Measurements from ENCODE around the gene PPIL3. TPM values are rescaled to one million over a fixed set of nuclear protein-coding genes. Genes with fewer than 3 reads are reported as not detected.

The PPIL3 gene
- total RNA-seq, 1 donor from 2014 or later, result 26.8 TPM

DNA sequence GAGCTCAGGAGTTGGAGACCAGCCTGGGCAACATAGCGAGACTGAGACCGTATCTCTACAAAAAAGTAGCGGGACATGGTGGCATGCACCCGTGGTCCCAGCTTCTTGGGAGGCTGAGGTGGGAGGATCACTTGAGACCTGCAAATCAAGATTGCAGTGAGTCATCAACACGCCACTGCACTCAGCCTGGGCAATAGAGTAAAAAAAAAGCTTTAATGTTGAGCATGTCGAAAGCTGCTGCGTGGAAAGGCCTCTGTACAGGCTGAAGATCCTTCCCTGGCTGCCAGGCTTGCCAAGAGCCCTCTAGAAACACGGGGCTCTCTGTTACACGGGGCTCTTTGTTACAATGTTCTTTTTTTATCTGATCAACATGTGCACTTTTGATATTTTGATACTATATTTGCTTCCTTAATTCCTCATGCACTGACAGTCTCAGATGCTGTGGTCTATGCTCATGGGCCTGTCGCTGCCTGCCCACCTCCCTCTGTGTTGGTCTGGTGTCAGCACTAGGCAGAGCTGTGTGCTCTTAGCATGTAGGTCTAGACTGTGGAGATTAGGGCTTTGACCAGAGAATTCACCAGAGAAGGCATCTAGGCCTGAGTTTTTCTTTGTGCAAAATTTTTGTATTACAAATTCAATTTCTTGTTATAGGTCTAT, 43.1 kb downstream of the PPIL3 start:
- Histone ChIP-seq H3K36me3 (ENCODE audit: control insufficient read depth, insufficient read depth, low read length) (no peaks in the 10 kb centered on the region), H3K27me3 (ENCODE audit: control insufficient read depth, insufficient read depth, low read length) (no peaks in the 10 kb centered on the region), H3K4me3 (ENCODE audit: low read depth, low read length) (no peak overlapping the region)
- no peak for DNase-seq (ENCODE audit: low read depth)
- TF ChIP-seq, protein P1, sequence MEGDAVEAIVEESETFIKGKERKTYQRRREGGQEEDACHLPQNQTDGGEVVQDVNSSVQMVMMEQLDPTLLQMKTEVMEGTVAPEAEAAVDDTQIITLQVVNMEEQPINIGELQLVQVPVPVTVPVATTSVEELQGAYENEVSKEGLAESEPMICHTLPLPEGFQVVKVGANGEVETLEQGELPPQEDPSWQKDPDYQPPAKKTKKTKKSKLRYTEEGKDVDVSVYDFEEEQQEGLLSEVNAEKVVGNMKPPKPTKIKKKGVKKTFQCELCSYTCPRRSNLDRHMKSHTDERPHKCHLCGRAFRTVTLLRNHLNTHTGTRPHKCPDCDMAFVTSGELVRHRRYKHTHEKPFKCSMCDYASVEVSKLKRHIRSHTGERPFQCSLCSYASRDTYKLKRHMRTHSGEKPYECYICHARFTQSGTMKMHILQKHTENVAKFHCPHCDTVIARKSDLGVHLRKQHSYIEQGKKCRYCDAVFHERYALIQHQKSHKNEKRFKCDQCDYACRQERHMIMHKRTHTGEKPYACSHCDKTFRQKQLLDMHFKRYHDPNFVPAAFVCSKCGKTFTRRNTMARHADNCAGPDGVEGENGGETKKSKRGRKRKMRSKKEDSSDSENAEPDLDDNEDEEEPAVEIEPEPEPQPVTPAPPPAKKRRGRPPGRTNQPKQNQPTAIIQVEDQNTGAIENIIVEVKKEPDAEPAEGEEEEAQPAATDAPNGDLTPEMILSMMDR (IDR thresholded peaks at IDR 0.05; ENCODE audit: insufficient read depth, low read length, poor library complexity, severe bottlenecking), result no peak

DNA sequence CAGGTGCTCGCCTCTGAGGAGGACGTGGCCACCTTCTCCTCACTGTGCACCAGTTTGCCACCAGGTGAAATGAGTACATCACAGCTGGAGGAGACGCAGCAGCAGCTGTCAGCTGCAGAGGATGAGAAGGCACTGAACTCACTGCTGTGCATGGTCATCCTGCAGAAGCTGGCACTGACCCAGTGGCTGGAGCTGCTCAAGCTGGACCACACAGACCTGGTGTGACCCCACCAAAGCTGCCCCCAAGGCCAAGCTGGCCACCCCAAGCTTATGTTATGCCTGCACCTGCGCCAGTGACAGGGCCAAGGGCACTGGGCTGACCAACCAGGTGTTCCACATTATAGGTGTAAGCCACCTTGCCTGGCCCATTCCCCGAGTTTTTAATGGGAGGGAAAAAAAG, 43.7 kb downstream of the PPIL3 start:
- TF ChIP-seq, protein P1 (IDR thresholded peaks at IDR 0.05; ENCODE audit: insufficient read depth, low read length, poor library complexity, severe bottlenecking), result no peak
- H3K4me3 ChIP-seq (ENCODE audit: low read depth, low read length), result no peak overlapping the region
- no peaks in the 10 kb centered on the region for H3K36me3 ChIP-seq (ENCODE audit: control insufficient read depth, insufficient read depth, low read length)
- no peak for DNase-seq (ENCODE audit: low read depth)
- no peaks in the 10 kb centered on the region for H3K27me3 ChIP-seq (ENCODE audit: control insufficient read depth, insufficient read depth, low read length)

DNA sequence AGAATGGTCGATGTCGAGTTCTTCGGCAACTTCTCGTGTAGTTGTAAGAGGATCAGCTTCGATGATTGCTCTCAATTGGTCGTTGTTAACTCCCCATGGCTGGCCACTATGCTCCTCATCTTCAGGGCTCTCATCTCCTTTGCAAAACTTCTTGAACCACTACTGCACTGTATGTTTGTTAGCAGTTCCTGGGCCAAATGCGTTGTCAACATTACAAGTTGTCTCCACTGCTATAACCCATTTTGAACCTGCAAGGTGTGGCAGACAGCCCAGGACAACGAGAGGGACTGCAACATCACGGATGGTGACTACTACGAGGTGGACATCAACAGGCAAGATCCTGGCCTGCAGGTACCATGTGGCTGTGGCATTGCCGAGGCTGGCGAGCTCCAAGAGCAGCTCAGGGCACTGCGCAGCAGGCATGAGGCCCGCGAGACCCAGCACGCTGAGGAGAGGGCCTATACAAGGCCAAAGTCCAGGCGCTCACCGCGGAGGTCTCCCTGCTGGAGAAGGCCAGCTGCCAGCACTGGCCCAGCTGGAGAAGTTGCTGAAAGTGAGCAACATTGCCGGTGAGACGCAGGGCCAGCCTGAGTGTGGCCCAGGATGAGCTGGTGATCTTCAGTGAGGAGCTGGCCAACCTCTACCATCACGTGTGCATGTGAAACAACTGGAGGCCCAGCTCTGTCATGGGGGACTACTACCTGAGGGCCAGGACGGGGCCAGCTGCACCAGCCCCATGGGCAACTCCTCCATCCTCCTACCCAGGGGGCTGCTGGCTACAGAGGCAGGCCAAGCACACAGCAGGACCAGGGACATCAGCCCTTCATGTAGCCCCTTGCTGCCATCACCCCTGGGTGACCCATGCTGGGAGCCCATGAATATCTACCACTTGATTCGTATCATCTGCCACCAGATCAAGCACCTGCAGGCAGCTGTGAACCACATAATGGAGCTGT, 44.6 kb downstream of the PPIL3 start:
- TF ChIP-seq, protein P1 (IDR thresholded peaks at IDR 0.05; ENCODE audit: insufficient read depth, low read length, poor library complexity, severe bottlenecking), result no peak
- Histone ChIP-seq H3K27me3 (ENCODE audit: control insufficient read depth, insufficient read depth, low read length) (no peaks in the 10 kb centered on the region), H3K4me3 (ENCODE audit: low read depth, low read length) (no peak overlapping the region), H3K36me3 (ENCODE audit: control insufficient read depth, insufficient read depth, low read length) (no peaks in the 10 kb centered on the region)
- no peak for DNase-seq (ENCODE audit: low read depth)

DNA sequence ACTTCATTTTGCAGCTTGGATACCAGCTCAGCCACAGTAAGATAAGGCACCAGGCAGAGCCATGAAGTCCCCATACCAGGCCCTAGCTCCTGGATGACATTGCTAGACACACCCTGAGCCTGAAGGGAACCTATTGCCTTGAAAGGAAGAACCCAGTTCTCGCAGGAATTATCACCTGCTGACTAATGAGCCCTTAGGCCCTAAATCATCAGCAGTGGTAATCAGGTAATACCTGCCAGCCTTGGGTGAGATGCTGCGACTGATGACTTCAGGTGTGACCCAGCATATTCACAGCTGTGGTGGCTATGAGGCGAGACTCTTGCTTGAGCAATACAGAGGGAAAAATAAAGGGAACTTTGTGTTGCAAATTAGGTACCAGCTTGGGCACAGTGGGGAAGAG, 49.4 kb downstream of the PPIL3 start:
- H3K27me3 ChIP-seq (ENCODE audit: control insufficient read depth, insufficient read depth, low read length), result no peaks in the 10 kb centered on the region
- no peak for DNase-seq (ENCODE audit: low read depth)
- TF ChIP-seq, protein P1 (IDR thresholded peaks at IDR 0.05; ENCODE audit: insufficient read depth, low read length, poor library complexity, severe bottlenecking), result no peak

GRCh38 chr2:200834701-200835100, 54.2 kb downstream of the PPIL3 start:
- Histone ChIP-seq H3K4me3 (ENCODE audit: low read depth, low read length) (no peak overlapping the region), H3K36me3 (ENCODE audit: control insufficient read depth, insufficient read depth, low read length) (no peaks in the 10 kb centered on the region), H3K27me3 (ENCODE audit: control insufficient read depth, insufficient read depth, low read length) (no peaks in the 10 kb centered on the region)
- DNase-seq (ENCODE audit: low read depth), result no peak
- TF ChIP-seq, protein P1 (IDR thresholded peaks at IDR 0.05; ENCODE audit: insufficient read depth, low read length, poor library complexity, severe bottlenecking), result no peak

More for the DNA sequence above, 49.4 kb downstream of the PPIL3 start:
- Histone ChIP-seq H3K4me3 (ENCODE audit: low read depth, low read length) (no peak overlapping the region), H3K36me3 (ENCODE audit: control insufficient read depth, insufficient read depth, low read length) (no peaks in the 10 kb centered on the region)

Measured in kidney epithelial cell (primary cell).